HG03521 (cell line): Measurements from ENCODE around the gene HNRNPH1.

ENCODE experiments used
- ATAC-seq: cut with Tn5 transposase; IDR thresholded peaks from one replicate; pipeline ENCODE4 v1.9.1; 2021; ENCODE audit warnings: mild to moderate bottlenecking, moderate library complexity; ENCODE audit not compliant: unreplicated experiment

The HNRNPH1 gene

DNA sequence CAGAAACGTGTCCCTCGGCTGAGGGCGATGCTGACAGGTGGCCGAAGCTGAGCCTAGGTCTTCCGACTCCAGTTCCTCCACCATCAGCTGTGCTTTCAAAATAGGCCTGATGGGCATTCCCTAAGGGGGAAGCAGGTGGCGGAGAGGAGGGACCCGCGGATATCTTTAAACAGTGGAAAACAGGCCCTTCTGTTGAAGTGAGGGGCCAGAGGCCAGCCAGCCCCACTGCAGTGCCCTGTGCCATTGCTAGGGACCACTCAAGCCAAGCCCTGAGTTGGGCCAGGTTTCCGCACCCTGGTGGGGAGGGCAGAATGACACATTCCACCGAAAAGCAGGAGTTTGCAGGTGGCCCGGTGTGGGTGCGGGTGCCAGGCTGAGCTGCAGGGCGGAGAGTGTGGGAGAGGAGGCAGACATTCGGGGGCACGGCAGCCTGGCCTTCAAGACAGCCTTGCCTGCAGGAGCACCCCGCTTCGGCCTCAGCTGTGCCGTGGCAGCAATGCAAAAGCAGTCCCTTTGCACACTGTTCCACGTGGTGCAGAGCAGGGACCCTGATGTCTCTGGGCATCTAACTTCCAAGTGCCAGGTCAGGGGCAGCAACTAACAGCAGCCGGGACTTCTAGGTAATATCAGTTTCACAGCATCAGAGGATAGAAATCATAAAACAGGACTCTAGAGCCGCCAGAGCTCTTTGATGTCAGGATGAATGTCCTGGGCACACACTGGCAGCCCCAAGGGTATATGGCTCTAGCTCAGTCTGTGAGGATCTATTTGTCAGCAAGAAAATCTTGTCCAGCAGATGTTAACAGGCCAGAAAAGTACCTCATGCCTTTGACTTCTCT, 17.2 kb downstream of the HNRNPH1 start:
- no peak for ATAC-seq

DNA sequence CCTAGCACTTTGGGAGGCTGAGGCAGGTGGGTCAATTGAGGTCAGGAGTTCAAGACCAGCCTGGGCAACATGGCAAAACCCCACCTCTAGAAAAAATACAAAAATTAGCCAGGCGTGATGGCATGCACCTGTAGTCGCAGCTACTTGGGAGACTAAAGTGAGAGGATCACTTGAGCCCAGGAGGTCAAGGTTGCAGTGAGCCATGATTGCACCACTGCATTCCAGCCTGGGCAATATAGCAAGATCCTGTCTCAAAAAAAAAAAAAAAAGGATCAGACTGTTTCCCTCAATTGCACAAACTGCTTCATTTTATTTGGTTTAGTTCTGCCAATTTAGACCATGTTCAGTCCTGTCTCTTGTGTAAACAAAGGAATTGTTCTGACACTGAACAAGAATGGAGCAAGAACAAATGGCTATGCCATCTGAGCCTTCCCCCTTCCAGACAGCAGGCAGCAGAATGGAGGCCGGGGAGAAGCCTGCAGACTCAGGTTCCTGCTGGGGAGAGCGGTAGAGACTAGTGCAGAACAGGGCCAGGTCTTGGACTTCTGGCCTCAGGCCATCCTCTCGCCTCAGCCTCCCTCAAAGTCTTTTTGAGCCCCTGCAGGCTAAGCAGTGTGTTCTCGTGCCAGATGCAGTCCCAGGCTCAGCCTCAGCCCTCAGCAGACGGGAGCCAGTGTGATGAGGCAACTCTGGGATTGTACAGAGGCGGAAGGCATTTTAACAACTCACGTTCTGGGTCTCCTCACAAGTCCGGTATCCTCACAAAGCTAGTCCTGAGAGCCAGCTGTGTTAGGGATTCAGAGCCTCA, 18.2 kb downstream of the HNRNPH1 start:
- no peak for ATAC-seq

DNA sequence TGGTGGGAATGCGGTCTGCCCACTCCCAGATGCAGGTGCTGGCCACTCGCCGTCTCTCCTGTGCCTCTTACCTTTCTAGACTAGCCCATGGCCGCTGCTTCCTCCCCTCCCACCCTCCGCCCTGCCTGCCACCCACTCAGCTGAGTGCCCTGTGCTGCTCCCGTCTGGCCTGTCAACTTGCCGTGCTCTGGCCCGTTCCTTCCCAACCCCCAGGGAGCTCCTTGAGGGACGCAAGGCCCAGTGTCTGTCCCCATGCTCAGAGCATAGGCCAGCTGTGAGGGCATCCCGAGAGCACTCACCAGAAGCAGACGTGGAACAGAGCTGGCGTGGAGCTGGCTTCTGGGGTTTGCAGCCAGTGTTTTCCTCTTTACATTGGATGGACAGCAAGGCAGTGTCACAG, 20.2 kb downstream of the HNRNPH1 start:
- ATAC-seq: no peak

DNA sequence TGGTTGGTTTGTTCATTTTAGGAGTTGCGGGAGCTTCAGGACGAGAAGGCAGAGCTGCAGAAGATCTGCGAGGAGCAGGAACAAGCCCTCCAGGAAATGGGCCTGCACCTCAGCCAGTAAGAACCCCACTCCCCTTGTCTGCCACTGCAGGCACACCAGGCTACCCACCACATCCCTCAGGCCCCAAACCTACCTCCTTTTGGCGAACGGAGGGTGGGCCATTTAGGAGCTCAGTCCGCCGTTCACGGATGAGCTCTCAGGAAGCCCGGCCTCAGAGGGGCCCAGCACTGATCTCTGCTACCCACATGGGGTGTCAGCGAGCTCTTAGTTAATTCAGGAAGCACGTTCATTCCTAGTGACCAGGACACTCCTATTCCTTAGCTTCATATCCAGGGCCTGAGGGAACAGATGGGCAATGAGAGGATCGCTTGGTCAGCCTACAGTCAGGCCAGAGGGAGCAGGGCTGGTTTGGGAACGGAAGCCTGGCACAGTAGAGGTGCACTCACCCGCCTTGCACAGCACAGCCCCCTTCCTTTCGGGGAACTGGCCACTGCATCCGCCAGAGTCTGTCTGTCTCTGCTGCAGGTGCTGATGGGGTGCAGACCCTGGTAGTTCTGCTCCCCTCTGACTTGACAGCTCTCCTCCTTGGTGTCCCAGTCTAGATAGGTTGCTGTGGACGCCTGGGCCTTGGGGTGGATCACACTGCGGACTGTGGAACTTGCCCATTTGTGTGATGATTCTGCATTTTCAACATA, 21.4 kb downstream of the HNRNPH1 start:
- ATAC-seq: no peak

DNA sequence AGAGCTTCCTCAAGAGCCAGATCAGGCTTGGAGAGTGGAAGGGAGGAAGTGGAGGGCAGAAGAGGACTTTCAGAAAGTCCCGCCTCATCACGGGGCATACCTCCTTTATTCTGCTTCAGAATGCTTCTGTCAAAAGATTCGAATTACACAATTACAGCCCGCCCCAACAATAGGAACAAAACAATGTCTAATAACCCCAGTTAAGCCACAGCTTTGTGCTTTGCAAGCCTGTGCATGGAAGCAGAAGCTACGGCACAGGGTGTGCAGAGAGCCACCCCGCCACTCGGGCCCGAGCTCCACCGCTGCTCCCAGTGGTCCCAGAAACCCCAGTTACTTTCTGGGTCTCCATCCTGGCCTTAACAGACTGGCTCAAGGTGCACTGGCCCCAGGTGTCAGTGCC, 23.5 kb downstream of the HNRNPH1 start:
- ATAC-seq: no peak

DNA sequence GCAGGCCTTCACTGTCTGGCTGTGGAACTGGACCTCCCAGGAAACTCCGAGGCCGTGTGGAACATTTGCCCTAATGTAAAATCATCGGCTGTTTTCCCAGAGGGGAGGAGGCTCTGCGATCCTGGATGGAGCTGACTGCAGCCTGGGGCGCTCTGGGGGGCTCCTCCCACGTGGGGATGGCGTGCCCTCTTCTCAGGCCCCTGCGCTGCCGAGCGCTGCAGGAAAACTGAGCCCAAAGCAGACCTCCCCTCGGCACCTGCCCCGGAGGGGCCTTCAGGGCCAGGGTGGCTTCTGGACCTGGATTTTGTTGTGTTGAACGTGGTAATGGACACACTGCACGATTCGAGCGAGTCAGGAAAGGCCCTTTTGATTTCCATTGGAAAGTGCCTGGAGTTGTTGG, 23.9 kb downstream of the HNRNPH1 start:
- no peak for ATAC-seq

DNA sequence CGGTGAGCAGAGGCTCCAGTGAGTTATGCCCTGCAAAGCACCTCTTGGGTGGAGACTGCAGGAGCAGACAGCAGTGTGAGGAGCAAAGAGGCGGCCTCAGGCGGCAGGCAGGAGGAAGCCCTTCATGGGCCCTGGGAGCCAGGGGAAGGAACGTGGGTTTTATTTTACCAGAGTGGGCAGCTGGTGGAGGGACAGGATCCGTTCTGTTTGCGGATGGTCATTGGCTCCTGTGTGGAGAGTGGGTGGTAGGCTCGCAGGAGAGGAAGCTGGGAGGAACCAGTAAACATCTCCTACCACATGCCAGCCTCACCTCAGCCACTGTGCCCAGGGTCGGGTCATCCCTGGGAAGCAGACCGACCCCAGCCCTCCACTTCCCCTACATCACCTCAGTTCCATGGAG, 24.4 kb downstream of the HNRNPH1 start:
- no peak for ATAC-seq

DNA sequence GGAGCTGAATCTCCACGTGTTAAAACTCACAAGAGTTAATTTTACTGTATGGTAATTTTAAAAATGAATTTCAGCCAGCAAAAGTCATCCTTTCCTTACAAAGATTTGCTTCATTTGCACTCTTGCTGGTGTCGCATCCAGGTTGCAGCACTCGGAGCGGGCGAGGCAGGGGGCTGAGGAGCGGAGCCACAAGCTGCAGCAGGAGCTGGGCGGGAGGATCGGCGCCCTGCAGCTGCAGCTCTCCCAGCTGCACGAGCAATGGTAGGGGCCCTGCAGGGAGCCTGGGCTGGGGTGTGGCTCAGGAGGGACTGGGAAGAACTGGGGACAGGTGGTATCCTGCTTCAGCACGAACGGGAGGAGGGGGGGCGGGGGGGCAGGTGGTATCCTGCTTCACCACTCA, 27.1 kb downstream of the HNRNPH1 start:
- ATAC-seq: no peak

DNA sequence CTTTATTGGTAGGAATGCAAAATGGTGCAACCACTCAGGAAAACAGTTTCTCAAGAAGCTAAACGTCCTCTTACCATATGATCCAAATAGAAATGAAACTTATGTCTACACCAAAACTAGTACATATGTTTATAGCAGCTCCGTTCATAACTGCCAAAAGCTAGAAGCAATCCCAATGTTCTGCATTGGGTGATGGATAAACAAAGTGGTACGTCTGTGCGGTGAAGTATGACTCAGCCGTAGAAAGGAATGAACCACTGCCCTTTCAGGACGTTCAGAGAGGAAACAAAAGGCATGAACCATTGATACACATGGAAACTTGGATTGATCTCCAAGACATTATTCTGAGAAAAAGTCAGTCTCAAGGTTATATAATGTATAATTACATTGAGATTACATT, 27.6 kb downstream of the HNRNPH1 start:
- no peak for ATAC-seq

DNA sequence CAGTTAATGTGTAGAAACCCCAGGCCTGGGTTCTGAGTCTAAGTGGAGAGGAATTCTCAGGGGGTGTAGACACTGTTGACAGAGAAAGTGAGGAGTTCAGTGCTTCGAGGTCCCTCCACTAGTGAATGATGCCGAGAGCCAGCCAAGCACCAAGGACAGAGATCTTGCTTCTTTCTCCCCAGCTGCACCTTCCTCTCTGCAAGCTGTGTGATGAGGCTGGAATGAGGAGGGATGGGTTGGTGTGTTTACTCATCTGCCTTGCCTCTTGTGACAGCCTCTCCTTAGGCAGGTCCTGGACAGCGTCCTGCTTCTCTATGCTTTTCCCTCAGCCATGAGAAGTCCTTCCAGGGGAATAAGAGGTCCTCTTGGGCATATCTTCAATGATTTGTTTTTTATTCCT, 35.3 kb downstream of the HNRNPH1 start:
- ATAC-seq: no peak

DNA sequence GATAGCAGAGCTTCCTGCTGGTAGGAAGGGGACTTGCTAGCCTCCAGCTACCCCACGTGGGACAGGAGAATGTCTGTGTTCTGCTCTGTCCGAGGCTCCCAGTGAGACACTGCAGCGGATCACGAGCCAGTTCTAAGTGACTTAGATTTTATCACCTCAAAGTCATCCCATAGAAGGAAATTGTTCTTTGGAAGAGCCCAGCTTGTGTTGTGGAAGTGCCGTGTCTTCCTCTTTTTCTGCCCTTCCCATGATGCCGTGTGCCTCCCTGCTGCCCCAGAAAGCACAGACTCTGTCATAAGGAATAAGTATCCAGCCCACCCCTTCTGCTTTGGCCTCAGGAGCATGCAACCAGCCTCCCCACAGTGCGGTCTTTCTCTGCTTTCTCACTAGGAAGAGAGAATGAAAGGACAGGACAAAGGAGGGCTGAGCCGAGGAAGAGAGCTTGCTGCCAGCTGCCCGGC, 37.5 kb downstream of the HNRNPH1 start:
- no peak for ATAC-seq

DNA sequence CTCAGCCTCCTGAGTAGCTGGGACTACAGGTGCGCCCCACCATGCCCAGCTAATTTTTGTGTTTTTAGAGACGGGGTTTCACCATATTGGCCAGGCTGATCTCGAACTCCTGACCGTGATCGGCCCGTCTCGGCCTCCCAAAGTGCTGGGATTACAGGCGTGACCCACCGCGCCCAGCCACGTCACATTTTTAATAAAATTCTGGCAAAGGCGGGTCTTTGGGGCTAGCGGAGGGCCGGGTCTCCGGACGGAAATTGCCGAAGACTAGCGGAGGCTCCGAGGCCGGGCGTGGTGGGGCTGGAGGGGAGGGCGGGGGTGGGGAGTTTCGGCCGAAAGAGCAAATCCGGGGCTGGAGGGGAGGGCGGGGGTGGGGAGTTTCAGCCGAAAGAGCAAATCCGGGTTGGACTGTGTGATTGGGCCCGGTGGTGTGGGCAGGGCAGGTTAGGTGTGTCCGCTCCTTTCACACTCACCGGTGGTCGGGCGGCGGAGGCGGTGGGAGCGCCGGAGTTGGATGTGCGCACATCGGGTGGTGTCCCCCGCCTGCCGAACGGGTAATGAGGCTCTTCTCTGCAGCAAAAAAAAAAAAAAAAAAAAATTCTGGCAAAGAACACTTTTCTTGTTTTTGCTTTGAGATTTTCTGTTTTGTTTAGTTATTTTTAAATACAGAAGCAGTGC, 46.0 kb downstream of the HNRNPH1 start:
- ATAC-seq: no peak

DNA sequence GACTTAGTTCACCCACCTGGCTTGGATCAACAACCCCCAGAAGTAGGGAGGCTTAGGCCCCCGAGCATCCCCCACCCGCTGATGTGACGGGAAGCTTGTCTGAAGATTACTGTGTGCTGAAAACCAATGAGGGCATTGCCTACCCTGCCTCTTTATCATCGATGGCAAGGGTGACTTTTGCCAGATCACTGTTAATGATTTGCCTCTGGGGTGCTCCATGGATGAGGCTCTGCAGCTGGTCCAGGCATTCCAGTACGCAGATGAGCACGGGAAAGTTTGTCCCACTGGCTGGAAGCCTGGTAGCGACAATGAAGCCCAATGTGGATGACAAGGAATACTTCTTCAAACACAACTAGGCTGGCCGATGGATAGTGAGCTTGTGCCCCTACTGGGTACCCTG, 51.1 kb downstream of the HNRNPH1 start:
- no peak for ATAC-seq

DNA sequence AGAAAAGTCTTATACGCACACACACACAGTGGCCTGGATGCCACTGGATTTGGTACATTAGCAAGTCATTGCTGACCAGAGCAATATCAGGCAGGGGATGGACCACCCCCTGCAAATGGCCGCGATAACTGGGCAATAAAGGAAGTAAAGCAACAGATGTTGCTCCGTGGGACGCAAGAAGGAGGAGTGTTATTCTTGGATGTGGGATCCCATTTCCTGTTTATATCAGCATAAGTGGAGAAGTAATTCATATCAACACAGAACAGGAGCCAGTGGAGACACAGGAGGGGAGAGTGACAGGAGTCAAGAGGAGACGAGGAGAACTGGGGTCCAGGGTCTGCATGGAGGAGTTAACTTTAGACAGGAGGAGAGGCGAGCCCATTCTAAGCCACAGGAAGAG, 54.8 kb downstream of the HNRNPH1 start:
- no peak for ATAC-seq

DNA sequence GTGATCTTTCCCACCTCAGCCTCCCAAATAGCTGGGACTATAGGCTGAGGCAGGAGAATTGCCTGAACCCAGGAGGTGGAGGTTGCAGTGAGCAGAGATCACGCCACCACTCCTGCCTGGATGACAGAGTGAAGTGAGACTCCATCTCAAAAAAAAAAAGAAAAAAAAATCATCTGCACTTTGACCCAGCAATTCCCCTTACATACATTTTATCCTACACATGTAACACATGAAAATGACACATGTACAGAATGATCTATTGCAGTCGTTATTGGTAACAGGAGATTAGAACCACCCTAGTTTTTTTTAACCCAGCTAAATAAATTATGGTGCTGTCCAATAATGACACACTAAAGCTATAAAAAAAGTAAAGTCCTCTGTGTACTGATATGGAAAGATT, 58.9 kb downstream of the HNRNPH1 start:
- no peak for ATAC-seq
